Mucosa of descending colon (tissue), 3 donors: ENCODE measurements around the gene TMUB1. TPM values are rescaled to one million over a fixed set of nuclear protein-coding genes. Genes with fewer than 3 reads are reported as not detected.

Experiments
- ATAC-seq: fragments of 200-7000 bp; cut with Tn5 transposase; one replicate; pipeline ENCODE4 v1.9.1; 2020; ENCODE audit warnings: mild to moderate bottlenecking, moderate library complexity
- DNase-seq, 3 donors: peaks; one replicate each; pipeline ENCODE4 v3.0.0-alpha.2; 2020
- H3K36me3 ChIP-seq: fragments of 200-600 bp; one replicate; pipeline ENCODE4 v1.8.0; 2021; ENCODE audit warnings: low read depth, mild to moderate bottlenecking
- H3K4me1 ChIP-seq: fragments of 200-600 bp; one replicate; pipeline ENCODE4 v1.8.0; 2021; ENCODE audit warnings: low read depth, mild to moderate bottlenecking
- H3K4me3 ChIP-seq: fragments of 200-600 bp; one replicate; pipeline ENCODE4 v1.8.0; 2021; ENCODE audit warnings: mild to moderate bottlenecking
- H3K9me3 ChIP-seq: fragments of 200-600 bp; one replicate; pipeline ENCODE4 v1.8.0; 2021; ENCODE audit warnings: mild to moderate bottlenecking
- intact Hi-C, 2 donors: fragments of 100-400 bp; cut with DNase I in 1 of 2; cut with micrococcal nuclease in 1 of 2; formaldehyde crosslinking; loops; one replicate each; pipeline versions ENCODE4 v1.11.0 to v1.11.1; 2022; cut with DNase I, micrococcal nuclease
- long read RNA-seq, 2 donors: library from polyadenylated mRNA; unstranded; transcript quantifications; one replicate each; pipeline ENCODE4 v2.0.0, GENCODE V29; 2019 to 2021
- total RNA-seq, 3 donors: library from RNA; stranded (reverse); fragmentation: NEBNext Ultra II Directional in 2 of 3; extraction: Animal tissue kit (Norgen Biotek cat#: 25700) in 2 of 3; gene quantifications; one replicate each; pipeline versions ENCODE4 v1.2.1 to v1.2.4, GENCODE V29; 2021 to 2023
- TF ChIP-seq, protein P1 (sequence below): fragments of 200-600 bp; IDR thresholded peaks from one replicate; pipeline ENCODE4 v1.8.0; 2022; ENCODE audit warnings: antibody characterized with exemption, mild to moderate bottlenecking
- donor health status: DM: no; HTN: no; CAD: no; lungs with moderate emphysema.
- donor health status: DM: no; HTN: no; CAD: no.
- donor health status: DM: no; HTN: yes; CAD: no.

Gene TMUB1, protein sequence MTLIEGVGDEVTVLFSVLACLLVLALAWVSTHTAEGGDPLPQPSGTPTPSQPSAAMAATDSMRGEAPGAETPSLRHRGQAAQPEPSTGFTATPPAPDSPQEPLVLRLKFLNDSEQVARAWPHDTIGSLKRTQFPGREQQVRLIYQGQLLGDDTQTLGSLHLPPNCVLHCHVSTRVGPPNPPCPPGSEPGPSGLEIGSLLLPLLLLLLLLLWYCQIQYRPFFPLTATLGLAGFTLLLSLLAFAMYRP
- 10 to 100 TPM; 54.2 to 63.7 (median 60.8) TPM for total RNA-seq
- long read RNA-seq, donor 1, transcript TMUB1-201 (3 exons, 1,353 nt): major isoform, 62 of 109 reads
- long read RNA-seq, donor 1, transcript TMUB1-203 (2 exons, 1,549 nt): minor isoform, 33 of 109 reads
- long read RNA-seq, donor 1, partial matches to known transcripts: 3 of 109 reads
- long read RNA-seq, donor 1, other reads (novel, unspliced or antisense): 9 of 109 reads
- long read RNA-seq, donor 2, transcript TMUB1-201 (3 exons, 1,353 nt): major isoform, 21 of 24 reads
- long read RNA-seq, donor 2, partial matches to known transcripts: 0 of 24 reads
- long read RNA-seq, donor 2, other reads (novel, unspliced or antisense): 1 of 24 reads

DNA sequence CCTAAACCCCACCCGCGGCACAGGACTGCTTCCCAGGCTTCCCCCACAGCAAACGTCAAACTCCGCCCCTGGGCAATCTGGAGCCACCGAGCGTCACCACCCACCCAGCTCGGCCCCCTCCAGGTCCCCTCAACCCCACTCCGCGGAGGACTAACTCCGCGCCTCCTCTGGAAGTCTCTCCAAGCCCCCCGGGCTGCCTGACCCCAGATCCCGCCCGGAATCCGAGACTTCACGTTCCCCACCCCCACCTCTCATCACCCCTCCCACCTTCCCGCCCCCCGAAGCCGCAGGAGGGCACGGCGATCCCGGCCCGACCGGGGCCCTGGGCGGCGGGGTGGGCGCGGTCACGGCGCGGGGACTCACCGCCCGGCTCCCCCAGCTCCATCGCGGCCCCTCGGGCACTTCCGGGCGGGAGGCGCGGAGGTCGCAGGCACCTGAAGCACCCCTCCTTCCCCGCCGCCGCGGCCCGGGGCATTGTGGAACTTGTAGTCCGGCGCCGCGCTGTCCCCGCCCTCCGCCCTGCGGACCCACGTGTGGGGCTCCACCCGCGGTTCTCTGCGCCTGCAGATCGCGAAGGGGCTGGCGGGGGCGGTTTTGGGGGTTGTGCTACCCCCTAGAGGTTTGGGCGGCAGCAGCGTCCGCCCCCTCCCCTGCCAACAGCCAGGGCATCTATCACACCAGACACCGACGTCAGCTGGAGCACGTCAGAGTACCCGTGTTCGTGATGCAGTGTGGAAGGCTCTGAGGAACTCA, at the start of gene TMUB1:
TMUB1 (minus strand) TSS at position 423 of the 753 bp plus-strand sequence. CDS start 930 bp downstream, outside the sequence.
- TF ChIP-seq, protein P1, sequence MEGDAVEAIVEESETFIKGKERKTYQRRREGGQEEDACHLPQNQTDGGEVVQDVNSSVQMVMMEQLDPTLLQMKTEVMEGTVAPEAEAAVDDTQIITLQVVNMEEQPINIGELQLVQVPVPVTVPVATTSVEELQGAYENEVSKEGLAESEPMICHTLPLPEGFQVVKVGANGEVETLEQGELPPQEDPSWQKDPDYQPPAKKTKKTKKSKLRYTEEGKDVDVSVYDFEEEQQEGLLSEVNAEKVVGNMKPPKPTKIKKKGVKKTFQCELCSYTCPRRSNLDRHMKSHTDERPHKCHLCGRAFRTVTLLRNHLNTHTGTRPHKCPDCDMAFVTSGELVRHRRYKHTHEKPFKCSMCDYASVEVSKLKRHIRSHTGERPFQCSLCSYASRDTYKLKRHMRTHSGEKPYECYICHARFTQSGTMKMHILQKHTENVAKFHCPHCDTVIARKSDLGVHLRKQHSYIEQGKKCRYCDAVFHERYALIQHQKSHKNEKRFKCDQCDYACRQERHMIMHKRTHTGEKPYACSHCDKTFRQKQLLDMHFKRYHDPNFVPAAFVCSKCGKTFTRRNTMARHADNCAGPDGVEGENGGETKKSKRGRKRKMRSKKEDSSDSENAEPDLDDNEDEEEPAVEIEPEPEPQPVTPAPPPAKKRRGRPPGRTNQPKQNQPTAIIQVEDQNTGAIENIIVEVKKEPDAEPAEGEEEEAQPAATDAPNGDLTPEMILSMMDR: no peak
- peaks cover 40% of the 10 kb centered on the region for H3K4me1 ChIP-seq
- H3K4me3 ChIP-seq: peak within 1 kb of the TSS; percentile 81
- H3K36me3 ChIP-seq: no peaks in the 10 kb centered on the region
- DNase-seq (peak; percentile 84 to 92 (median 88)), ATAC-seq (peak; percentile 39)
- no peaks in the 10 kb centered on the region for H3K9me3 ChIP-seq
- intact Hi-C loops: no loop called here

DNA sequence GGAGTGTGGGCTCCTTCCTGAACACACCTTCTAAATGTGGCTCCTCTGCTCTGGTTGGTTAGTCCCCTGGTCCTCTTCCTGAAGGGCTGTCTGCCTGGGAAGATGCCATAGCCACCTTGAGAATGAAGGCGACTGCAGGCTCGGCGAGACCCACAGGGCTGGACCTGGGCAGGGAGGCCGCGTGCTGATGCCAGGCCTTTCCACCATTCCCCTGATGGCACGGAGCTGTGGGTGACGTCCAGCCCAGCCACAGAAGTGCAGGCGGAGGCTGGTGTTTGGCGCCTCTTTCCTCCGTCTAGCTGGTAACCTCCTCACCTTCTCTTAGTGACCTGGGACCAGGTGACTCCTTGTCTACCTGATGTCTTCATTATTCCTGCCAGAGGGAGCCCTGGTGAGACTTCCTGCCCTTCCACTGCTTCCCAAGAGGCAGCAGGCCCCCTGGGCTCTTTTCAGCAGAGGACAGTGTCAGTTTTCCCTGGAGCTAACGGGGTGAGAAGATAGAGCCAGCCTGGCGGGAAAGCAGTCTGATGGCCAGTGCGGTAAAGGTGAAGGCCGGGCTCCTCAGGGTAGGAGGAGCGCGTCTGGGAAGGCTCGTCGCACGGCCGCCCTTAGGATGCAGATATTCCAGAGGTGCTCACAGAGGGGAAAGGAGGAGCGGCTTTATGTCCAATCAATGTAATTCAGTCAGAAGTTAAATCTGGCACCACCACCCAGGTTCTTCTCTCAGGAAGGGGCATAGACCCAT, 49.3 kb upstream of the TMUB1 start:
- Histone ChIP-seq H3K9me3 (no peaks in the 10 kb centered on the region), H3K4me1 (no peaks in the 10 kb centered on the region), H3K36me3 (no peaks in the 10 kb centered on the region), H3K4me3 (no peak overlapping the region)
- TF ChIP-seq, protein P1: no peak
- ATAC-seq (no peak), DNase-seq (peak in 1 of 3 donors; percentile 32)
- intact Hi-C loops: no loop called here

DNA sequence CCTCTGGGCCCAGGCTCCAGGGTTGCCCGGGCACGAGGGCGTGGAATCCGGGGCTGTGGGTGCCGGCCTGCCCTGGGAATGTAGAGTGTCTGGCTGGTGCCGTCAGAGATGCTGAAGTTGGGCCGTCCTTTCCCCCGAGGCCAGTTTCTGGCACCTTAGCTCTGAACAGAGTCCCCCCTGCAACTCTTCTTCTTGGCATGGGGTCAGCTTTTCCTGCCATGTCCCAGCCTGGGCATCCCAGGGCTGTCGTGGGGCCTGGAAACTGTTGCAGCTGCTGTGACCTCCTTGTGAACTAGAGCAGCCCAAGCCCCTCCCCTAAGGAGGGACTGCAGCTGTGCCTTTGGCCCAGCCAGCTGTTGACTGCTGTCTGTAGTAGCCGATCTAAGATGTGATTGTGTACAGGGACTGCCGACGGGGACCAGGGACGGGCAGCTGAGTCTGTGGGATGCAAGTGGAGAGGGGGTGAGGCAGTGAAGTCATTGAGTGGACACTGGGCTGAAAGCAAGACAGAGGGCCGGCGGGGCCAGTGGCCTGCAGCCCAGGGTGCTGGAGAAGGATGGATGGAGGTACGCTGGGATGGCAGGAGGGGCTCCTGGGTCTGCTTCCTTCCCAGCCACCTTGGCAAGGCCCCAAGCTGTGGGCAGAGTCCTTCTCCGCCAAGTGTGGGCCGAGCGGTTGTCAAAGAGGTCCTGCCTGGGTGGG, 48.5 kb upstream of the TMUB1 start:
- Histone ChIP-seq H3K36me3 (no peaks in the 10 kb centered on the region), H3K9me3 (no peaks in the 10 kb centered on the region), H3K4me3 (no peak overlapping the region), H3K4me1 (peaks cover 3% of the 10 kb centered on the region)
- DNase-seq: peak in 2 of 3 donors; percentile 17 to 32
- intact Hi-C loops: no loop called here
- no peak for ATAC-seq
- TF ChIP-seq, protein P1: no peak

DNA sequence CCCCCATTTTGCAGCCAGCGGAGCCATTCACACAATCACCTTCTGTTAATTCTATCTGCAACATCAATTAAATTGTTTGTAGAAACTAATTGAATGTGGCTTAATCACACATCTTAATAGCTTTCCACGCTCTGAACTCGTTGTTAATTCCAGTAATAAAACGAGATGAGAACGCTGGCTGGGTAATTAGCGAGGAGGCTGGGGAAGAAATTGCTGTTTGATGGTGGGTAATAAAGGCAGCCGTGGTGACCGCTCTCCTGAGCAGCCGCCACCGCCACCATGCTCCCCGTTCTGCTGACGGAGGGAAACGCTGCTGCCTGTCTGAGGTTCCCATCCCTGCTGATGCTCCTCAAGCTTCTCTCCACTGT, 47.9 kb upstream of the TMUB1 start:
- intact Hi-C loops: no loop called here
- DNase-seq (no peak), ATAC-seq (no peak)
- Histone ChIP-seq H3K36me3 (no peaks in the 10 kb centered on the region), H3K9me3 (no peaks in the 10 kb centered on the region), H3K4me1 (peaks cover 3% of the 10 kb centered on the region), H3K4me3 (no peak overlapping the region)
- TF ChIP-seq, protein P1: no peak

DNA sequence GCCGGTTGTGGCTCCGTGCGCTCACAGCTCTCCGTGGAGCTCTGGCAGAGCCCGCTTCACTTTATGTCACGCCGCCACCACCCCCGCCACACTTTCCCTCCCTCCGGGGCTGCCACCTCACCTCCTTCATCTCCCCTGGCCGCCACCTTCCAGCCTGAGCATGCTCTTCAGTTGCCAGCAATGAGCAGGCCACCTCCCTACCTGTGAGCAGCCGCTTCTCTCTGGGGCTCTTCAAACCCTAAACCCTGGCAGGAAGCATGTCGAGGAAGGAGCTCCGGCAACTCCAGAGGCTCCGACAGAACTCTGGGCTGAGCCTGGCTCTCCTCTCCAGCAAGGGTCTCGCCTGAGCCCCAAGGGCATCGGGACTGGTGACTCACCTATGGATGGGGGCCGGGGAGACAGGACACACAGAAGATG, 47.5 kb upstream of the TMUB1 start:
- Histone ChIP-seq H3K9me3 (no peaks in the 10 kb centered on the region), H3K4me3 (no peak overlapping the region), H3K36me3 (no peaks in the 10 kb centered on the region), H3K4me1 (peaks cover 3% of the 10 kb centered on the region)
- peak in 2 of 3 donors; percentile 23 to 29 for DNase-seq
- no peak for ATAC-seq
- TF ChIP-seq, protein P1: no peak
- intact Hi-C loops: no loop called here
